ENCODE data around the gene KIF26A. TPM values are rescaled to one million over a fixed set of nuclear protein-coding genes. Genes with fewer than 3 reads are reported as not detected.
"Not testable (repeated sequence)": the region's sequence is repeated elsewhere in the genome, so short reads cannot be mapped to it uniquely, and the experiment has no call there.

Gene KIF26A
- total and polyA plus RNA-seq, 8 donors = 3.6 to 13.2 (median 7.1) TPM

DNA sequence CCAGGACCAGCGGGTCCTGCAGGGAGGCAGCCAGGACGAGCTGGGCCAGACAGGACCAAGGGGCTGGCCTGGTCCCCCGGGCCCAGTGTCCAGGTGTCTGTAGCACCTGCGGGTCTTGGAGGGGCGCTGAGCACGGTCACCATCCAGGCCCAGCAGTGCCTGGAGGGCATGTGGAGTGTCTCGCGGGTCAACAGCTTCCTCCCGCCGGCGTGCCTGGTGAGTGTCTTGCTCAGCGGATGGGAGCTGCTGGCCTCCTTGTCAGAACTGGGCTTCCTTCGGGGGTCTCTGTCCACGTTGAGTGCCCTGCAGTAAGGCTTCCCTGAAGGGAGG, 13.8 kb downstream of the KIF26A start:
- no peaks in the 10 kb centered on the region for H3K36me3 ChIP-seq
- no peaks in the 10 kb centered on the region for H3K9me3 ChIP-seq
- H3K27me3 ChIP-seq = no peaks in the 10 kb centered on the region
- peak in 1 of 6 donors; percentile 71 for DNase-seq
- H3K27ac ChIP-seq = peak overlapping the region in 3 of 4 donors; percentile 63 to 86 (median 73)
- ATAC-seq = peak in 2 of 4 donors; percentile 6
- H3K4me1 ChIP-seq = peaks cover 0 to 22% (median 5%) of the 10 kb centered on the region in 3 donors
- no peak overlapping the region for H3K4me3 ChIP-seq
- no peak for FAIRE-seq
- TF ChIP-seq, protein P1, sequence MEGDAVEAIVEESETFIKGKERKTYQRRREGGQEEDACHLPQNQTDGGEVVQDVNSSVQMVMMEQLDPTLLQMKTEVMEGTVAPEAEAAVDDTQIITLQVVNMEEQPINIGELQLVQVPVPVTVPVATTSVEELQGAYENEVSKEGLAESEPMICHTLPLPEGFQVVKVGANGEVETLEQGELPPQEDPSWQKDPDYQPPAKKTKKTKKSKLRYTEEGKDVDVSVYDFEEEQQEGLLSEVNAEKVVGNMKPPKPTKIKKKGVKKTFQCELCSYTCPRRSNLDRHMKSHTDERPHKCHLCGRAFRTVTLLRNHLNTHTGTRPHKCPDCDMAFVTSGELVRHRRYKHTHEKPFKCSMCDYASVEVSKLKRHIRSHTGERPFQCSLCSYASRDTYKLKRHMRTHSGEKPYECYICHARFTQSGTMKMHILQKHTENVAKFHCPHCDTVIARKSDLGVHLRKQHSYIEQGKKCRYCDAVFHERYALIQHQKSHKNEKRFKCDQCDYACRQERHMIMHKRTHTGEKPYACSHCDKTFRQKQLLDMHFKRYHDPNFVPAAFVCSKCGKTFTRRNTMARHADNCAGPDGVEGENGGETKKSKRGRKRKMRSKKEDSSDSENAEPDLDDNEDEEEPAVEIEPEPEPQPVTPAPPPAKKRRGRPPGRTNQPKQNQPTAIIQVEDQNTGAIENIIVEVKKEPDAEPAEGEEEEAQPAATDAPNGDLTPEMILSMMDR (IDR thresholded peaks at IDR 0.05) = no peak
- WGBS, 2 donors = 80 to 81% methylated on average over 14 of the region's 14 CpGs
- intact Hi-C loops (cut with DNase I) = no loop called here

DNA sequence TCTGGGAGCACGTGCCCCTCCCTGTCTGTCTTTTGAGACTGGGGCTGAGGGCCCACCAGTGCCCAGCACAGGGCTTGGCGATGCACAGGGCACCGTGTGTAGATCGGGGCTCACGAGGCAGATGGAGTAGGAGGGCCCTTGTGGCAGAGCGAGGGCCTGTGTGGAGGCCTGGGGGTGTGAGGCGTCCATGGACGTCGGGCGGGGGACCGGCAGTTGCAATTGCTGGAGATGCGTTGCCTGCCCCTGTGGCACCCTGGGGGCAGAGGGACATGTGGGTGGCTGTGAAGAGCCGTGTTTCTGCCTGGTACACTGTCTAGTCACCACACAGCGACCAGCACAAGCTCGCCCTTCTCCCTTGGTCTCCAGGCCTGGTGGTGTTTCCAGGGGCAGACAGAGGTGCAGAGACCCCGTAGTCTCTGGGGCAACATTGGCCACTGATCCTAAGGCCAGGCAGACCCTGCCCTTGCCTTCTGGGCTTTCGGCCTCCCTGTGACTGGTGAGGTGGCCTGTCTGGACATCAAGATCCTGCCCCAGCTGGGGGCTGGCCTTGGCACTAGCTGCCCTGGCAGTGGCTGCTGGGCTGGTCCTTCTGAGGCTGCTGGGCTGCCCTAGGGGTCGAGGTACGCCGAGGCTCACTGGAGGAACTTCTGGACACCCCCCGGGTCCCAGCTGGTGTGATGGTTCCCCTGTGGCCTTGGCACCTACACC, 14.5 kb downstream of the KIF26A start:
- FAIRE-seq = no peak
- ATAC-seq = peak in 2 of 4 donors; percentile 23 to 33

DNA sequence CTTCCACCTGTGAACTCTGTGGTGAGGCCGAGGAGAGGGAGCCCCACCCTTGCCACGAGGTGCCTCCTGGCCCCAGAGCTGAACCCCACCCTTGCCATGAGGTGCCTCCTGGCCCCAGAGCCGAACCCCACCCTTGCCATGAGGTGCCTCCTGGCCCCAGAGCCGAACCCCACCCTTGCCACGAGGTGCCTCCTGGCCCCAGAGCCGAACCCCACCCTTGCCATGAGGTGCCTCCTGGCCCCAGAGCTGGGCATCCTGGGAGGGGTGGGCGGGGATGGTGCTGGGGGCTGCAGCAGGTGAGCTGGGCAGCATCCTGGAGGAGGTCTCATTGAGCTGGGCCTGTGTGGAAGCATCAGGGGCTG, 15.0 kb downstream of the KIF26A start:
- DNase-seq; H3K9me3 ChIP-seq; intact Hi-C loops (cut with DNase I); FAIRE-seq; H3K27me3 ChIP-seq; ATAC-seq; H3K27ac ChIP-seq; H3K36me3 ChIP-seq; H3K4me3 ChIP-seq: not testable (repeated sequence)
- H3K4me1 ChIP-seq = peaks cover 0 to 22% (median 5%) of the 10 kb centered on the region in 3 donors
- 49 to 62% methylated on average over 7 of the region's 7 CpGs for WGBS, 2 donors

More for the DNA sequence above, 14.5 kb downstream of the KIF26A start:
- peak in 4 of 6 donors; percentile 31 to 65 (median 48) for DNase-seq
- Histone ChIP-seq H3K4me1 (peaks cover 0 to 22% (median 5%) of the 10 kb centered on the region in 3 donors), H3K9me3 (no peaks in the 10 kb centered on the region), H3K27ac (peak overlapping the region in 2 of 4 donors; percentile 73 to 86), H3K27me3 (no peaks in the 10 kb centered on the region), H3K36me3 (no peaks in the 10 kb centered on the region), H3K4me3 (no peak overlapping the region)
- 73 to 80% methylated on average over 21 of the region's 21 CpGs for WGBS, 2 donors
- TF ChIP-seq, protein P1 (IDR thresholded peaks at IDR 0.05) = no peak
- intact Hi-C loops (cut with DNase I) = no loop called here

DNA sequence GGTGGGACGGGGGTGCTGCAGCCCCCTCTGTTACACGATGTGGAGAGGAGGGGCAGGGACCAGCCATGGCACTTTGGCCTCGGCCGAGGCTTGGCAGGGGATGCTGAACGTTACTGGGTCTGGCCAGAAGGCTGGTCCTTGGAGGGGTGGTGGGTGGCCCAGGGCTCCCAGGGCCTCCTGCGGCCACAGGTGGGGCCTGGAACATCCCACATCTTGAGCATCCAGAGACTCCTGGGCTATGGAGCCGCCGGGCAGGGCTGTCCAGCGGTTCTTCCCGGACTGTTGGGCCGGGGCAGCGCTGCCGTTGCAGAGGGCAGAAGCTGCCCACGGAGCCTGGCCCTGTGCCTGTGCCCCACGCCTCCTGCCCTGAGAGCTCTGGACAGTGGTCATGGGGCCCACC, 15.9 kb downstream of the KIF26A start:
- H3K9me3 ChIP-seq = no peaks in the 10 kb centered on the region
- TF ChIP-seq, protein P1 (IDR thresholded peaks at IDR 0.05) = no peak
- ATAC-seq = no peak
- 67 to 80% methylated on average over 14 to 15 of the region's 15 CpGs for WGBS, 2 donors
- intact Hi-C loops (cut with DNase I) = no loop called here
- no peak overlapping the region for H3K4me3 ChIP-seq
- H3K27ac ChIP-seq = no peak overlapping the region
- no peaks in the 10 kb centered on the region for H3K36me3 ChIP-seq
- H3K27me3 ChIP-seq = no peaks in the 10 kb centered on the region
- FAIRE-seq = no peak
- peaks cover 0 to 16% (median 5%) of the 10 kb centered on the region in 3 donors for H3K4me1 ChIP-seq
- DNase-seq = no peak

DNA sequence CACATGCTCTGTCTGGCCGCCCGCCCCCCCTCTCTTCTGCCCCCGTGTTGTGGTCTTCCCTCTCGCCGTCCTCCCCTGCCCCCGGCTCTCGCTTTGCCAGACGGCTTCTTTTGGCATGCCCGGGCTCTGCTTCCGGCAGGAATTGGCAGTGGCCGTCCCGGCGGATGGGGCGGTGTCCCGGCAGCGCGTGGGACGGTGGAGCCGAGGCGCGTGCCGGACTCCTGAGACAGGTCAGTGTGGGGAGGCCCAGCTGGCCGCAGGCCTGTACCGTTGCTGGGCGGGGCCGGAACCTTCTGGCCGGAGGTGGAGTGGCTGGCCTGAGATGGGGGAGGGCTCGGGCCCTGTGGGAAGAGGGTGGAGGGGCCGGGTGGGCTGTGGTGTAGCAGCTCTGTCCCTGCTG, 17.1 kb downstream of the KIF26A start:
- DNase-seq = no peak
- Histone ChIP-seq H3K27me3 (no peaks in the 10 kb centered on the region), H3K36me3 (no peaks in the 10 kb centered on the region), H3K4me1 (peaks cover 0 to 13% (median 5%) of the 10 kb centered on the region in 3 donors), H3K9me3 (no peaks in the 10 kb centered on the region), H3K4me3 (no peak overlapping the region), H3K27ac (no peak overlapping the region)
- no peak for ATAC-seq
- intact Hi-C loops (cut with DNase I) = no loop called here
- FAIRE-seq = no peak
- TF ChIP-seq, protein P1 (IDR thresholded peaks at IDR 0.05) = no peak
- 80 to 88% methylated on average over 29 of the region's 29 CpGs for WGBS, 2 donors
